Esophagus muscularis mucosa (tissue), 3 donors: ENCODE data around the gene TNK1.

Experiments
- CTCF ChIP-seq, 3 experiments: fragments of 200-600 bp in 2 of 3; fragments of 450-650 bp in 1 of 3; sonication (generic) in 2 of 3; IDR thresholded peaks; one replicate each; pipeline ENCODE4 v1.5.1; 2017 to 2019; ENCODE audit warnings: antibody characterized with exemption in 3 of 3, mild to moderate bottlenecking in 2 of 3, moderate library complexity in 1 of 3
- EP300 ChIP-seq: sonication (generic); formaldehyde crosslinking; IDR thresholded peaks from one replicate; pipeline ENCODE4 v1.6.1; 2017; ENCODE audit warnings: antibody characterized with exemption

GRCh38 chr17:7427549-7427948, 46.7 kb downstream of the TNK1 start:
- TF ChIP-seq CTCF (IDR thresholded peaks at IDR 0.05) (no peak), EP300 (no peak)
